Heart left ventricle (tissue), 16 donors: Measurements from ENCODE around the gene LRRFIP1. TPM values are rescaled to one million over a fixed set of nuclear protein-coding genes. Genes with fewer than 3 reads are reported as not detected.

Experiments
- ATAC-seq, 4 donors: fragments of 200-7000 bp; cut with Tn5 transposase; one replicate each; pipeline ENCODE4 v1.9.1; 2020 to 2022; ENCODE audit warnings: moderate library complexity in 4 of 4, mild to moderate bottlenecking in 3 of 4, moderate number of reproducible peaks in 1 of 4
- DNase-seq, 5 donors: peaks; one replicate each; pipeline ENCODE4 v3.0.0-alpha.2; 2020
- H3K27ac ChIP-seq, 12 donors: fragments of 200-600 bp; sonication (generic) in 4 of 12; one replicate each; pipeline versions ENCODE4 v1.5.0 to v1.8.0; 2016 to 2022; ENCODE audit warnings: mild to moderate bottlenecking in 2 of 12
- H3K27me3 ChIP-seq, 9 donors: fragments of 200-600 bp; sonication (generic) in 2 of 9; one replicate each; pipeline versions ENCODE4 v1.5.1 to v1.8.0; 2016 to 2022; ENCODE audit warnings: mild to moderate bottlenecking in 3 of 9
- H3K36me3 ChIP-seq, 9 donors: fragments of 200-600 bp; sonication (generic) in 2 of 9; one replicate each; pipeline versions ENCODE4 v1.5.0 to v1.8.0; 2018 to 2022; ENCODE audit warnings: mild to moderate bottlenecking in 2 of 9
- H3K4me1 ChIP-seq, 12 donors: fragments of 200-600 bp; sonication (generic) in 4 of 12; one replicate each; pipeline versions ENCODE4 v1.5.0 to v1.8.0; 2016 to 2022; ENCODE audit warnings: mild to moderate bottlenecking in 3 of 12
- H3K4me3 ChIP-seq, 12 donors: fragments of 200-600 bp; sonication (generic) in 4 of 12; one replicate each; pipeline versions ENCODE4 v1.5.0 to v1.8.0; 2017 to 2022; ENCODE audit warnings: mild to moderate bottlenecking in 9 of 12, moderate library complexity in 4 of 12
- H3K9me3 ChIP-seq, 12 donors: fragments of 200-600 bp; sonication (generic) in 4 of 12; one replicate each; pipeline versions ENCODE4 v1.5.0 to v1.8.0; 2016 to 2022; ENCODE audit warnings: mild to moderate bottlenecking in 1 of 12
- POLR2A ChIP-seq, 2 donors: fragments of 450-650 bp; IDR thresholded peaks; one replicate each; pipeline ENCODE4 v1.6.1; 2017; ENCODE audit warnings: antibody characterized with exemption in 2 of 2, mild to moderate bottlenecking in 2 of 2, moderate library complexity in 2 of 2
- WGBS, 4 donors: extraction: QIAGEN DNeasy Blood & Tissue Kit in 2 of 4; methylation state at CpG; one replicate each; pipeline versions ENCODE4 v1.1.5 to v1.1.7; 2013 to 2018; 5-methylcytosine and 5-hydroxymethylcytosine counted together
- intact Hi-C, 10 donors: fragments of 100-400 bp; cut with DNase I; formaldehyde crosslinking; loops; one replicate each; pipeline versions ENCODE4 v1.11.1 to v1.14.2; 2022
- polyA plus RNA-seq, 2 donors: library from polyadenylated mRNA; stranded (reverse); fragments of 200-250 nt; gene quantifications; one replicate each; pipeline ENCODE4 v1.2.3, GENCODE V29; 2013
- total RNA-seq, 9 donors: library from RNA; depleted of rRNA in 2 of 9; stranded (reverse); fragments of >200 nt in 2 of 9; fragmentation: NEBNext Ultra II Directional in 3 of 9; extraction: Animal tissue kit (Norgen Biotek cat#: 25700) in 3 of 9; gene quantifications; one replicate each; pipeline versions ENCODE4 v1.1.0 to v1.2.4, GENCODE V29; 2016 to 2023
- TF ChIP-seq, protein P1 (sequence below), 12 donors: fragments of 200-600 bp; sonication (generic) in 4 of 12; IDR thresholded peaks; one replicate each; pipeline versions ENCODE4 v1.5.0 to v1.8.0; 2018 to 2022; ENCODE audit warnings: antibody characterized with exemption in 12 of 12, mild to moderate bottlenecking in 5 of 12
- donor health status: ischemic (EF 13 %, LVEDD 7.1; RV severe dilation, severe dysfunction).
- donor health status: healthy with polysubstance abuse.
- donor health status: DM: no; HTN: yes; CAD: no.
- donor health status: DM: no; HTN: no; CAD: no.
- donor health status: ischemic (EF 25% LVEDD 6.9; RV normal size, moderate dysfunction).
- donor health status: ischemic (EF 25% LVEDD 5.7; RV mildly dilated, moderate dysfunction).
- donor health status: healthy.
- donor health status: DM: yes; HTN: yes; CAD: no.
- donor health status: ischemic (EF 35%, LVEDD 5.7; RV mildly dilated, moderate dysfunction).
- donor health status: nonischemic (EF 11% LVEDD 7.7; RV severe dilation, severe dysfunction).
- donor health status: DM: yes; HTN: yes; CAD: no.
- donor health status: PGD.
- donor health status: ischemic (EF 29% LVEDD 5.4; RV normal size, mild dysfunction).
- donor health status: nonischemic (EF 23%, LVEDD 6.1; RV moderate dilation, normal function).

LRRFIP1 gene
- total and polyA plus RNA-seq, 11 donors: 78.7 to 151 (median 111) TPM

DNA sequence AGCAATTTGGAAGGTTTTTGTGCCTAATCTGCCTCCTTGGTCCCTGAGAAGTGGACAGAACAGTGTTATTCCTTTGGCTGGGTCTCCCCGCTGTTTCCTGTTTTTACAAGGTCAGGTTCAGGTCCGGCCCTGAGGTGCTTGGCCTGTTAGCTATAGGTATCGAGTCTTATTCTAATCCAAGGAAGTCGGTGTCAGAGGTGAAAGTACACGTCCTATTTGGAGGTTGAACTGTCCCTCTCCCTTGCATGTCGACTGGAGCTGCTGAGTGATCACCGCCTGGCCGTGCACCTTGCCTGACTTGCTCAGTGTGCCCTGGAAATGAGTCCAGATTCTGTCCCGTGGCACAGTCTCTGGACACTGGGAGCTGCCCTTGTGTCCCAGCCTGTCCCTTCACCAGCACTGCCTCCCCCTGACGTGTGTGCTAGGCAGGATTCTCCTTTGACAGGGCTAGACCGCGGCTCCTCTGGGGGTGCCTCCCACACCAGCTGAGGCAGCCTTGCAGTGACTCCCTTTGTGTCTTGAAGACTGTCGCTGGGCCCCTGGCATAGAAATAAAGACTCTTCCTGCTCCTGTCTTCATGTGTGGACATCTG lies 105.5 kb downstream of the LRRFIP1 start:
- WGBS, 4 donors: 13 to 20% (median 16%) methylated on average over 11 to 13 of the region's 13 CpGs
- ATAC-seq: peak; percentile 85 to 91 (median 88)

DNA sequence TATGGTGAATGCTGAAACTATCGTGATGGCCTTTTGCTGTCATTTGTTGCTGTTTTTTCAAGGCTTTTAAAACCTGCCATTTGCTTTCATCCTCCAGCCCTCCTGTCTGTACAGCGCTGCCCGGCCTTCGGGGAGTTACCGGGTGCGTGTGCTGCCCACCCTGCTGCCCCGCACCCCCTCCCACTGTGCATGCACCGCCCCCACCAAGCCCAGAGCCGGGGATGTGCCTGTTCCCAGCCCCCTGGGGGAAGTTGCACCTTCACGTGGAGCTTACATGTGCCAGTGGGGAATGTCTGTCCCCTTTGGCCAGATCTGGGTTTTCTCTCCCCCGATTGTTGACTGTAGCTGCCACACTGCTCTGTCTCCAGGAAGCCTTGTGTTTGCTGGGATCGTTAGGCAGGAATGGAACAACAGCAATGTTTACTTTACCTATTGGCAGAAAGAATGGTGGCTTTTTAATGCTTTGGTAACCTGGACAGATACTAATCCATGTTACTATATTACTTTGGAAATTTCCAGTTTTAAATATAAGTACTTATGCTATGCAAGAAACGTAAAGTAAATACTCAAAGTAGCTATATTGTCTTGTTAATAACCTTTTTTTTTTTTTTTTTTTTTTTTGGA lies 106.4 kb downstream of the LRRFIP1 start:
- no peak for TF ChIP-seq POLR2A (IDR thresholded peaks at IDR 0.05)
- TF ChIP-seq, protein P1, sequence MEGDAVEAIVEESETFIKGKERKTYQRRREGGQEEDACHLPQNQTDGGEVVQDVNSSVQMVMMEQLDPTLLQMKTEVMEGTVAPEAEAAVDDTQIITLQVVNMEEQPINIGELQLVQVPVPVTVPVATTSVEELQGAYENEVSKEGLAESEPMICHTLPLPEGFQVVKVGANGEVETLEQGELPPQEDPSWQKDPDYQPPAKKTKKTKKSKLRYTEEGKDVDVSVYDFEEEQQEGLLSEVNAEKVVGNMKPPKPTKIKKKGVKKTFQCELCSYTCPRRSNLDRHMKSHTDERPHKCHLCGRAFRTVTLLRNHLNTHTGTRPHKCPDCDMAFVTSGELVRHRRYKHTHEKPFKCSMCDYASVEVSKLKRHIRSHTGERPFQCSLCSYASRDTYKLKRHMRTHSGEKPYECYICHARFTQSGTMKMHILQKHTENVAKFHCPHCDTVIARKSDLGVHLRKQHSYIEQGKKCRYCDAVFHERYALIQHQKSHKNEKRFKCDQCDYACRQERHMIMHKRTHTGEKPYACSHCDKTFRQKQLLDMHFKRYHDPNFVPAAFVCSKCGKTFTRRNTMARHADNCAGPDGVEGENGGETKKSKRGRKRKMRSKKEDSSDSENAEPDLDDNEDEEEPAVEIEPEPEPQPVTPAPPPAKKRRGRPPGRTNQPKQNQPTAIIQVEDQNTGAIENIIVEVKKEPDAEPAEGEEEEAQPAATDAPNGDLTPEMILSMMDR (IDR thresholded peaks at IDR 0.05): no peak
- intact Hi-C loops: loop anchor here in 7 of 10 donors (2.0 to 10.0 kb wide), 7 partner anchors 36 to 219 kb away; partner anchors contain the start of gene LRRFIP1 (in 1 of the 7)
- H3K27me3 ChIP-seq: no peaks in the 10 kb centered on the region
- peak overlapping the region; percentile 67 to 86 (median 83) for H3K27ac ChIP-seq
- DNase-seq: peak in 1 of 5 donors; percentile 56
- H3K4me3 ChIP-seq: peak overlapping the region in 7 of 12 donors; percentile 0 to 23 (median 16)
- 33 to 51% (median 39%) methylated on average over 13 of the region's 13 CpGs for WGBS, 4 donors
- no peaks in the 10 kb centered on the region for H3K9me3 ChIP-seq
- peak; percentile 6 to 41 (median 20) for ATAC-seq
- peaks cover 8 to 100% (median 85%) of the 10 kb centered on the region in 12 donors for H3K4me1 ChIP-seq
- peaks cover 0 to 50% (median 17%) of the 10 kb centered on the region in 9 donors for H3K36me3 ChIP-seq

More for the DNA sequence above, 105.5 kb downstream of the LRRFIP1 start:
- TF ChIP-seq, protein P1 (IDR thresholded peaks at IDR 0.05): peak in 3 of 12 donors; percentile 7 to 19 (median 15)
- no peak for TF ChIP-seq POLR2A (IDR thresholded peaks at IDR 0.05)
- peaks cover 0 to 41% (median 17%) of the 10 kb centered on the region in 9 donors for H3K36me3 ChIP-seq
- peak overlapping the region in 5 of 12 donors; percentile 0 to 23 (median 20) for H3K4me3 ChIP-seq
- H3K27me3 ChIP-seq: no peaks in the 10 kb centered on the region
- intact Hi-C loops: loop anchor here in 5 of 10 donors (2.0 to 10.0 kb wide), 5 partner anchors 36 to 218 kb away; partner anchors contain the start of gene LRRFIP1 (in 1 of the 5)
- peak overlapping the region; percentile 67 to 86 (median 83) for H3K27ac ChIP-seq
- peak; percentile 71 to 84 (median 75) for DNase-seq
- H3K9me3 ChIP-seq: no peaks in the 10 kb centered on the region
- H3K4me1 ChIP-seq: peaks cover 8 to 100% (median 83%) of the 10 kb centered on the region in 12 donors

DNA sequence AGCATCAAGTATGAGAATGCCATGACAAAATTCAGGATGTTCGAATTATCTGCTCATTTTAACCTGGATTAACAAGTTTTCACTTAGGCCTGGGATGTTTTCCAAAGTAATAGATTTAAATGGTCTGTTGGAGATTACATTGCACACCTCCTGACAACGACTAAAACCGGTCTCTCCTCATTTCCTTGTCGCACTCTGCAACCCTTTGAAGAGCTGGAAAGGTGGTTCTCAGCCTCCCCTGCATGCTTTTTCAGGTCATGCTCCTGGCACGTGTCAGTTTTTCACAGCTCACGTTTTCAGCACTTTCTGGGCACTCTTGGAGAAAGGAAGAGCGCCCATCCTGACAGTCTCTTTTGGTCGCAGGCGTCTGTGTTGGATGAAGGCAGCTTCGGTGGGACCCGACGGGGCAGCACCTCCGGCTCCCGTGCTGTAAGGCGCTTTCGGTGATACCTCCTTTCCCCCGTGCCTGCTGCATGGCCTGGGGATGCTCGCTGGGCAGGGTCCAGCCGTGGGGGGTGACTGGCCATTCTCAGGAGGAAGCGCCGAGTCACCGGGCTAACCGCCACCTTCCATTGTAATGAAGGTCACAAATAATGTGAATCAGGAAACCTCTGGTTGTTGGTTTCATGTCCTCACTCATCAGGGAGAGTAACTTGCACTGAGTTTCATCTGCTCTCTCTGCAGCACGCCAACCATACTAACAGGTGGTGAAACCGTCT lies 107.7 kb downstream of the LRRFIP1 start:
- peaks cover 8 to 100% (median 91%) of the 10 kb centered on the region in 12 donors for H3K4me1 ChIP-seq
- ATAC-seq: no peak

More for the DNA sequence above, 107.7 kb downstream of the LRRFIP1 start:
- no peak for TF ChIP-seq POLR2A (IDR thresholded peaks at IDR 0.05)
- TF ChIP-seq, protein P1 (IDR thresholded peaks at IDR 0.05): no peak
- Histone ChIP-seq H3K27me3 (no peaks in the 10 kb centered on the region), H3K36me3 (peaks cover 0 to 47% (median 13%) of the 10 kb centered on the region in 9 donors), H3K4me3 (no peak overlapping the region), H3K27ac (peak overlapping the region in 11 of 12 donors; percentile 56 to 86 (median 82)), H3K9me3 (no peaks in the 10 kb centered on the region)
- intact Hi-C loops: loop anchor here in 8 of 10 donors (2.0 to 10.0 kb wide), 7 partner anchors 33 to 220 kb away; partner anchors contain the start of gene LRRFIP1 (in 1 of the 8)
- 63 to 75% (median 69%) methylated on average over 19 to 25 of the region's 25 CpGs for WGBS, 4 donors
- DNase-seq: peak in 1 of 5 donors; percentile 69
